GM18505 (cell line): ENCODE data around the gene CPEB2.

Experiments used
- ATAC-seq: cut with Tn5 transposase; IDR thresholded peaks from one replicate; pipeline ENCODE4 v1.9.1; 2021; ENCODE audit not compliant: unreplicated experiment
- POLR2A ChIP-seq: IDR thresholded peaks from 4 replicates; pipeline ENCODE4 v1.6.1; 2011; ENCODE audit warnings: borderline replicate concordance; ENCODE audit not compliant: insufficient read depth, insufficient read length; ENCODE audit errors: extremely low read depth

CPEB2 gene

DNA sequence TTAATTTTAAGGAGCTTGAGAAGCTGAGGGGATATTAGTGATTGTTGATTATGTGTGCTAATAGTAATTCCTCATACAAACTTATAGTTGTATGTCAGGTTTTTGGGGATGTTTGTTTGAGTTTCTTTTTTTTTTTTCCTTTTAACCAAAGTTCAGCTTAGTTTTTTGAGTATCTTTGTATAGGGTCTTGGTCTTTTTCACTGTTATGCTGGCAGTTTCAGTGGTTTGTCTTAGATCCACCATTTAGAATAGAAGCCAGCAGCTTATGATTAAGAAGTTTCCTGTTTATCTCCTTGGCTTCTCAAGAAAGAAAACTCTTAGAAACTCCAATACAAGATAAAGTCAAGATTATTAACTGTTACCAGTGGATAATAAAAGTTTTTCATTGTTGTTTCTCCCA is 16.1 kb downstream of the CPEB2 start:
- no peak for TF ChIP-seq POLR2A
- ATAC-seq, result no peak

DNA sequence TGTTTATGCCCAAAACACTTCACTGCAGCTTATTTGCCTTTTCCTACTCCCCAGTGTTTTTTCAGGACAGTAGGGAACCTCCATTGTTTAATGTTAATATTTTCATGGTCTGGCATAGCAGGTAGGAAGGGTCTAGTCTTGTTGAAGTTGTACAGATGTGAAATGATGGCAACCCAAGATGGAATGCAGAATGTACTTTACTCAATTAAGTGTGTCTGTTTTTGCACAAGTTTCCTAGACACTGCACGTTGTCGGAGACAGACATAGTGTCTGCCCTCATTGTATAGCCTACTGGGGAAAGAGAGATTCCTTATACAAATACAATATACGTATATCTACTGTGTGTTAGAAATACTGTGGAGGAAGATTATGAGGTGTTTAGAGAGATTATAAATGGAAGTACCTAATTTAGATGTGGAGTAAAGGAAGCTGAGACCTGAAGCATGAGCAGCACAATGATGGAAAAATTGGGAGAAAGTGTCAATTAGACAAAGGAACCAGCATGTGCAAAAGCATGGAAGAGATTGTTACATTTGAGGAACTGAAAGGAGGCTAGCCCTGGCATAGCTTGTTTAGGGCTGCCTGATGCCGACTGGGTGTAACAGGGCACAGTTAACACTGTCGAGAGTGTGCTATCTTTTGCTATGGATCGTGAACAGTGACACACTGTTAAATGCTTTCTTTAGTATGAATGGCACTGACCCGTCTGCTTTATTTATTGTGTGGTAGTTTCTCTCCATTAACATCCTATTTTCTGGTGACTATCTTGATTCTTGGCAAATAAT is 18.4 kb downstream of the CPEB2 start:
- no peak for ATAC-seq
- TF ChIP-seq POLR2A, result no peak

DNA sequence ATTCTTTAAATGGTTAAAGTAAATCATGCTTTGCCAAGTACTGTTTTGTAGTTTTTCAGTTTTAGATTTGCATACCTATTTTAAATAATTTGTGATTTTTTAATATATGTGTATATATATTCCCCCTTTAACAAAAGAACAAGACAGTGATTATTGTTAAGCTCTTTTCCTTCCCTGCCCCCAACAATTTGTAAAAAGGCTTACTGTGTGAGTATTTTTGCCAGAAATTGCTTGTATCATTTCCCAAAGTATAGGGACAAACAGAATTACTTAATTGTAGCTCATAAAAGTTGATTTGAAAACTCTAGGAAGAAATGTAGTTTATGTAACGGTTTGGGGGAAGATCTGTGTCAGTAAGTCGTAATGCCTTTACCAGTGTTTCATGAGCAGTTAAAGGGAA is 19.0 kb downstream of the CPEB2 start:
- no peak for TF ChIP-seq POLR2A
- ATAC-seq, result no peak

DNA sequence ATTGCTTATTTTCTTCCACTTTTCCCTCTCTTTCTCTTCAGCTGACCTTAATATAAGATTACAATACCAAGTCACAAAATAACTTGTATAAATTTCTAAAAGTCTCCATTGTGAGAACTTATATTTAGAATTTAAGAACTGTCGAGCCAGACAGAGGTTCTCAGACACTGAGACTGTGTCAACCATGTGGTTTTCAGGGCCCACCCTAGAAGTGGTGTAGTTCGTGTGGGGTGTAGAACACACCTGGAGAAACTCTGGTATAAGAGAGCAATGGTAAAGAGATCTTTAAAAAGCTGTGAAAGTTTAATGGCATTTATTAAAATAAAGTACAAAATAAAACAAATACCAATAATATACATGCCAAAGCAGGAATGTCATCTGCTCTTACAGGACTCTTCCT is 19.7 kb downstream of the CPEB2 start:
- no peak for ATAC-seq
- no peak for TF ChIP-seq POLR2A

DNA sequence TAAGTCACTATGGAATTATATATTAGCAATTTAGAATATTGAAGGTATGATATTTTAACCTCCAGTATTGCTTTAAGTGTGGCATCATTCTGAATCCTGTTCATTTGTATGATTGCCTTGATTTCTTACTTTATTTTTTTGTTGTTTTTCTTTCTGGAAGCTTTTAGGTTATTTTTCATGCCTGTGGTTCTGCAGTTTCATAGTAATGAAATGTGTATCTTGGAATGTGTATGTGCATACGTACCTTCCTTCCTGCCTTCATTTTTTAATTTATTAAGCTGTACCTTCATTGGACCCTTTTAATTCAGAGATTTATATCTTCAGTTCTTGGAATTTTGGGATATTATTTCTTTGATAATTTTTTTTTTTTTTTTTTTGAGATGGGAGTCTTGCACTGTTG is 22.1 kb downstream of the CPEB2 start:
- ATAC-seq, result no peak
- TF ChIP-seq POLR2A, result no peak

GRCh38 chr4:15025693-15026092 is 23.4 kb downstream of the CPEB2 start:
- no peak for ATAC-seq
- no peak for TF ChIP-seq POLR2A

GRCh38 chr4:15027921-15028435 is 25.7 kb downstream of the CPEB2 start:
- TF ChIP-seq POLR2A, result no peak
- ATAC-seq, result no peak

DNA sequence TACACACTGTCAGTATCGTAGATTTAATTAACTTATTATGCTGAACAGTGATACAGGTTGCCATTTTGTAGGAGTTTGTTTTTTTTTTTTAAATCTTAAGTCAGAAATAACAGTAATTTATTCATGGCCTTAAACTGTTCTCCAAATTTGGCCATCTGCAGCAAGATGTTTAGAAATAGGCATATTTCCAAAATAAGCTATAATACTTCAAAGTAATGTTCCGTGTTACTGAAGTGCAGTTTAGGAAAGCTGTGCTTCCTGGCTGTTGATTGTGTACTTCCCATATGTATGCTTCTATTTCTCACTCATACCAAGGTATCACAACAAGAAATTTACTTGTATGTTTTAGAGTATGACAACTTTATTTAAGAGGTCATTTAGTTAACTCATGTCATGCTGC is 28.9 kb downstream of the CPEB2 start:
- no peak for TF ChIP-seq POLR2A
- ATAC-seq, result no peak

DNA sequence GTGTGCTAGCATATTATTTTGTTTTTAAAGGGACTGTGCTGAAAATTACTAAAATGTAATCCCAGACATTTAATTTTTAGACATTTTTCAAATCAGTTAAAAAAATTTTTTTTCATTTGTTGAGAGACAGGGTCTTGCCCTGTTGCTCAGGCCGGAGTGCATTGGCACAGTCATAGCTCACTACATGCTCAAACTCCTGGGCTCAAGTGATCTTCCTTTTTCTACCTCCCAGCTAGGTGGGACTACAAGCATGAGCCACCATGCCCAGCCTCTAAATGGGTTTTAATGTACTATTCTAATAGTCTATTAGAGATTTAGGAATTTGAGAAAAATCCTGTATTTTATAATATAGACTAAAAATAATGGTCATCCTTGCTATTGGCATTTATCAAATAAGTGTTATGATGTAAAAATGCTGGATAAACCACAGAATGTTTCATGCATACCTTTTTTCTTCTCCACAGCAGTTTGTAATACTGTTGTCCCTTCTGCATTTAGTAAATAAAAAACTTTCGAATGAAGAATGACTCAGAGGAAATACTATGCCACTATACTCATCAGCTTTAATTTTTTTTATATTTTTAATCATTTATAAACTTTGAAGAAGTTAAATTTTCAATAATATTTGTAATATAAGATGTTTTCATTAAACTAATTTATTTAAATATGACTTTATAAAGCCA is 29.9 kb downstream of the CPEB2 start:
- ATAC-seq, result no peak
- no peak for TF ChIP-seq POLR2A

- no peak for TF ChIP-seq POLR2A
- no peak for ATAC-seq
These were observed 31.9 kb downstream of the CPEB2 start for GRCh38 chr4:15034071-15034764.

DNA sequence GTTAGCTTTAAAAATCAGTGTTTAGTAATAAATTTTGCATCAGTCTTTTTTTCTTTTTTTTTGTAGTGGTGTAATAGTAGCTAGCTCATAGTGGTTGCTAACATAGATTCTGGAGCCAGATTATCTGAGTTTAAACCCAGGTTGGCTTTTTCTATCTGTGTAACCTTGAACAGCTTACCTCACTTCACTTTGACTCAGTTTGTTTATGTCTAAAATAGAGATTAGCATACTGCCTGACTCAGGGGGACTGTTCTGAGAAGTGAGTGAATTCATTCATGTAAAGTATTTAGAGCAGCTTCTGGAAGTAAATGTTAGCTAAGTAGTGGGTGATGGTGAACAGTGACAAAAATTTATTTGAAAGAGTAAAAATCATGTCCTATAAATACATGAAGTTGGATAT is 32.9 kb downstream of the CPEB2 start:
- no peak for ATAC-seq

GRCh38 chr4:15037923-15038541 is 35.8 kb downstream of the CPEB2 start:
- TF ChIP-seq POLR2A, result no peak
- ATAC-seq, result no peak

More for the DNA sequence above, 32.9 kb downstream of the CPEB2 start:
- no peak for TF ChIP-seq POLR2A

DNA sequence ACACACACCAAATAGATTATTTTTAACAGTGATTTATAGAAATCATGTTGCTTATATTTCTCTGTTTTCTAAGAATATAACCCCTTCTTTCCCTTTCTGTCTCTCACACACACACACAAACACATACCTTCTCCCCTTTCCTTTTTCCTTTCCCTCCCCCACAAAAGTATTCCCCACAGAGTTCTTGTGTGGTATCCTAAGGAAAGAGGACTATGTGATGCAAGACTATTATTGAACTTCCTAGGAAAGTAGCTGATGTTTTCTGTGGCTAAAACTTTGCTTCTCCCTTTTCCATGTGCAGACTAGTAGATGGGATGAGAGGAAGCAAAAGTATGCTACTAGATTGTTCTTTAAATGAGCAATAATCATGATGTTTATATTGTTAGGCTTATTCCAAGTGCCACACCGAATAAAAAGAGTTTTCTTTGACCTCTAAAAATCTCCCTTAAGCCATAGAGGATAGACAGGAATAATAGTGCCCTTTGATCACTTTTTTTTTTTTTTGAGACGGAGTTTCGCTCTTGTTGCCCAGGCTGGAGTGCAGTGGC is 38.7 kb downstream of the CPEB2 start:
- TF ChIP-seq POLR2A, result no peak
- ATAC-seq, result no peak
